K562 (cell line): ENCODE data around the gene RNF121. TPM values are rescaled to one million over a fixed set of nuclear protein-coding genes. Genes with fewer than 3 reads are reported as not detected.

Source experiments
- BRD9 ChIP-seq: fragments of 450-650 bp; IDR thresholded peaks from 2 replicates; pipeline ENCODE4 v1.6.1; 2018; ENCODE audit warnings: low read depth; ENCODE audit not compliant: partially characterized antibody
- C11orf30 ChIP-seq: fragments of 450-650 bp; IDR thresholded peaks from 2 replicates; pipeline ENCODE4 v1.6.1; 2016; ENCODE audit warnings: low read depth, mild to moderate bottlenecking
- E2F8 ChIP-seq: fragments of 450-650 bp; IDR thresholded peaks from 2 replicates; pipeline ENCODE4 v1.7.1; 2018; ENCODE audit warnings: mild to moderate bottlenecking, low read depth; ENCODE audit not compliant: partially characterized antibody
- REST ChIP-seq, 2 experiments: fragments of 450-650 bp; formaldehyde crosslinking in 1 of 2; IDR thresholded peaks; 2 replicates each; pipeline versions ENCODE4 v1.4.0 to v1.6.1; 2014 to 2020; ENCODE audit warnings: mild to moderate bottlenecking in 2 of 2, borderline replicate concordance in 1 of 2, low read depth in 1 of 2
- SRSF7 ChIP-seq: fragments of 200-400 bp; formaldehyde crosslinking; optimal IDR thresholded peaks from 2 replicates; pipeline ENCODE3; 2017; ENCODE audit warnings: mild to moderate bottlenecking, low read depth, low read length
- STAT5A ChIP-seq: IDR thresholded peaks from 2 replicates; pipeline ENCODE4 v1.6.1; 2012; ENCODE audit warnings: low read length, inconsistent platforms, borderline replicate concordance
- UBTF ChIP-seq, 2 experiments: IDR thresholded peaks; 2 replicates each; pipeline ENCODE4 v1.6.1; 2012; ENCODE audit warnings: improper control_type of control experiment in 2 of 2, low read depth in 2 of 2, low read length in 2 of 2, borderline replicate concordance in 1 of 2
- ZNF316 ChIP-seq: fragments of 450-650 bp; IDR thresholded peaks from 2 replicates; pipeline ENCODE4 v1.6.1; 2016
- ZNF717 ChIP-seq: fragments of 250-450 bp; sonication (Bioruptor Pico); IDR thresholded peaks from 2 replicates; pipeline ENCODE4 v1.5.0; 2021
- polyA plus RNA-seq, 8 experiments: library from polyadenylated mRNA; depleted of rRNA in 4 of 8; stranded (reverse) in 5 of 8; unstranded in 3 of 8; fragments of >200 nt; fragmentation: Nextera tagmentation in 2 of 8; fragmentation: Illumina TruSeq in 1 of 8; extraction: Ambion mirVana in 2 of 8; extraction: Trizol in 1 of 8; gene quantifications; 2 replicates each; pipeline versions ENCODE4 v1.2.1 to v1.2.3, GENCODE V29; 2011 to 2014; ENCODE audit warnings: inconsistent platforms in 1 of 8, missing spikeins in 1 of 8
- total RNA-seq, 7 experiments: library from RNA; depleted of rRNA in 6 of 7; stranded (reverse); fragments of >200 nt in 6 of 7; fragmentation: Illumina TruSeq in 2 of 7; extraction: Trizol in 2 of 7; gene quantifications; 2 replicates each; pipeline versions ENCODE4 v1.2.1 to v1.2.3, GENCODE V29; 2011 to 2021; ENCODE audit warnings: low replicate concordance in 1 of 7

RNF121 gene
- total and polyA plus RNA-seq, 9 of the 15 experiments (the other 6 are each of a cell fraction or from before 2014, with no cell fraction given): 8.0 to 63.4 (median 20.5) TPM

GRCh38 chr11:72040491-72041363, 111.9 kb downstream of the RNF121 start (continued):
- TF ChIP-seq C11orf30 (no peak), ZNF717 (CRISPR knock-in tag) (no peak), E2F8 (no peak), REST (IDR thresholded peaks at IDR 0.05; ENCODE audit: borderline replicate concordance) (no peak), REST (CRISPR knock-in tag; IDR thresholded peaks at IDR 0.05; ENCODE audit: low read depth) (no peak), UBTF (IDR thresholded peaks at IDR 0.05; ENCODE audit: borderline replicate concordance in 1 of 2, low read depth in 2 of 2, low read length in 2 of 2) (no peak), STAT5A (no peak), ZNF316 (no peak), SRSF7 (no peak), BRD9 (no peak)
